Mammary epithelial cell (primary cell): ENCODE data around the gene FAM107A.

Experiments
- CTCF ChIP-seq, 2 donors: IDR thresholded peaks in 1 of 2; conservative IDR thresholded peaks in 1 of 2; 2 replicates each; pipeline ENCODE4 v1.5.1; 2011 to 2012; ENCODE audit warnings: inconsistent platforms in 2 of 2, low read length in 2 of 2, mild to moderate bottlenecking in 2 of 2, control low read depth in 1 of 2, low read depth in 1 of 2; ENCODE audit not compliant: insufficient read depth in 1 of 2; ENCODE audit errors: extremely low read depth in 1 of 2
- EZH2 ChIP-seq: IDR thresholded peaks from 2 replicates; pipeline ENCODE4 v1.6.1; 2012; ENCODE audit warnings: low read length, inconsistent platforms, borderline replicate concordance

- TF ChIP-seq CTCF (conservative IDR thresholded peaks at IDR 0.05 in 1 of 2, IDR thresholded peaks at IDR 0.05 in 1 of 2; ENCODE audit: extremely low read depth in 1 of 2, insufficient read depth in 1 of 2, low read depth in 1 of 2, low read length in 2 of 2) (no peak), EZH2 (no peak)
These were observed 44.1 kb upstream of the FAM107A start for GRCh38 chr3:58621086-58621830.
